KOPT-K1 (cell line): ENCODE results near the gene NEFH.
"Not testable (repeated sequence)": the region's sequence is repeated elsewhere in the genome, so short reads cannot be mapped to it uniquely, and the experiment has no call there.

Experiments
- H3K27ac ChIP-seq: fragments of 200-600 bp; sonication (generic); 2 replicates; pipeline ENCODE4 v1.5.1; 2016; ENCODE audit warnings: antibody characterized with exemption, mild to moderate bottlenecking, low read depth, low read length; ENCODE audit not compliant: poor library complexity, severe bottlenecking
- H3K36me3 ChIP-seq: fragments of 200-600 bp; sonication (generic); 2 replicates; pipeline ENCODE4 v1.5.1; 2017; ENCODE audit warnings: antibody characterized with exemption, mild to moderate bottlenecking, low read length, moderate library complexity; ENCODE audit not compliant: insufficient read depth
- H3K9me3 ChIP-seq: fragments of 200-600 bp; sonication (generic); 2 replicates; pipeline ENCODE4 v1.5.1; 2017; ENCODE audit warnings: antibody characterized with exemption, low read length, mild to moderate bottlenecking; ENCODE audit not compliant: insufficient read depth, poor library complexity, severe bottlenecking

NEFH gene

GRCh38 chr22:29480262-29480511 lies 169 bp downstream of the NEFH start:
- Histone ChIP-seq H3K36me3 (no peaks in the 10 kb centered on the region), H3K9me3 (no peaks in the 10 kb centered on the region), H3K27ac (no peak overlapping the region)

- Histone ChIP-seq H3K9me3 (no peaks in the 10 kb centered on the region), H3K27ac (no peak overlapping the region), H3K36me3 (no peaks in the 10 kb centered on the region)
These were observed 670 bp downstream of the NEFH start for GRCh38 chr22:29480512-29481264.

- no peaks in the 10 kb centered on the region for H3K9me3 ChIP-seq
- H3K27ac ChIP-seq: no peak overlapping the region
- H3K36me3 ChIP-seq: no peaks in the 10 kb centered on the region
These were observed 1.4 kb downstream of the NEFH start for GRCh38 chr22:29481265-29482000.

- H3K9me3 ChIP-seq: no peaks in the 10 kb centered on the region
- no peaks in the 10 kb centered on the region for H3K36me3 ChIP-seq
- no peak overlapping the region for H3K27ac ChIP-seq
These were observed 2.2 kb downstream of the NEFH start for GRCh38 chr22:29482253-29482652.

GRCh38 chr22:29482726-29483125 lies 2.7 kb downstream of the NEFH start:
- Histone ChIP-seq H3K36me3 (no peaks in the 10 kb centered on the region), H3K27ac (no peak overlapping the region), H3K9me3 (no peaks in the 10 kb centered on the region)

- Histone ChIP-seq H3K36me3 (no peaks in the 10 kb centered on the region), H3K9me3 (no peaks in the 10 kb centered on the region), H3K27ac (no peak overlapping the region)
These were observed 3.2 kb downstream of the NEFH start for GRCh38 chr22:29483254-29483653.

- no peaks in the 10 kb centered on the region for H3K36me3 ChIP-seq
- no peaks in the 10 kb centered on the region for H3K9me3 ChIP-seq
- no peak overlapping the region for H3K27ac ChIP-seq
These were observed 4.6 kb downstream of the NEFH start for GRCh38 chr22:29484642-29485041.

GRCh38 chr22:29485448-29485847 lies 5.4 kb downstream of the NEFH start:
- Histone ChIP-seq H3K27ac (no peak overlapping the region), H3K36me3 (no peaks in the 10 kb centered on the region), H3K9me3 (no peaks in the 10 kb centered on the region)

GRCh38 chr22:29487426-29487986 lies 7.5 kb downstream of the NEFH start:
- Histone ChIP-seq H3K9me3 (no peaks in the 10 kb centered on the region), H3K27ac (no peak overlapping the region), H3K36me3 (no peaks in the 10 kb centered on the region)

GRCh38 chr22:29489127-29489780 lies 9.2 kb downstream of the NEFH start:
- H3K36me3 ChIP-seq, H3K27ac ChIP-seq, H3K9me3 ChIP-seq: not testable (repeated sequence)

GRCh38 chr22:29491012-29491411 lies 11.0 kb downstream of the NEFH start:
- Histone ChIP-seq H3K36me3 (no peaks in the 10 kb centered on the region), H3K27ac (no peak overlapping the region), H3K9me3 (no peaks in the 10 kb centered on the region)

GRCh38 chr22:29493636-29494035 lies 13.6 kb downstream of the NEFH start:
- Histone ChIP-seq H3K36me3 (no peaks in the 10 kb centered on the region), H3K9me3 (no peaks in the 10 kb centered on the region), H3K27ac (no peak overlapping the region)

- H3K27ac ChIP-seq: no peak overlapping the region
- peaks cover 2% of the 10 kb centered on the region; the same call in 1 of the 2 replicates for H3K36me3 ChIP-seq
- H3K9me3 ChIP-seq: no peaks in the 10 kb centered on the region
These were observed 19.8 kb downstream of the NEFH start for GRCh38 chr22:29499852-29500251.

- Histone ChIP-seq H3K36me3 (peaks cover 42% of the 10 kb centered on the region), H3K27ac (no peak overlapping the region), H3K9me3 (no peaks in the 10 kb centered on the region)
These were observed 23.9 kb downstream of the NEFH start for GRCh38 chr22:29503811-29504372.

GRCh38 chr22:29509298-29509697 lies 29.3 kb downstream of the NEFH start:
- H3K27ac ChIP-seq: no peak overlapping the region
- no peaks in the 10 kb centered on the region for H3K9me3 ChIP-seq
- peaks cover 89% of the 10 kb centered on the region for H3K36me3 ChIP-seq
